Mucosa of gallbladder (tissue), 1 donor: ENCODE data around the gene NRXN2. TPM values are rescaled to one million over a fixed set of nuclear protein-coding genes. Genes with fewer than 3 reads are reported as not detected.
A peak's percentile ranks its signal among the peaks of the same experiment; 100 is the strongest.

Experiments used
- DNase-seq: peaks from one replicate; pipeline ENCODE4 v3.0.0-alpha.2; 2020; ENCODE audit warnings: low spot score
- total RNA-seq: library from RNA; stranded (reverse); gene quantifications from one replicate; pipeline ENCODE4 v1.2.1, GENCODE V29; 2021
- donor health status: DM: no; HTN: no; CAD: no.

The NRXN2 gene
- total RNA-seq, 1 donor from 2014 or later: 8.1 TPM

DNA sequence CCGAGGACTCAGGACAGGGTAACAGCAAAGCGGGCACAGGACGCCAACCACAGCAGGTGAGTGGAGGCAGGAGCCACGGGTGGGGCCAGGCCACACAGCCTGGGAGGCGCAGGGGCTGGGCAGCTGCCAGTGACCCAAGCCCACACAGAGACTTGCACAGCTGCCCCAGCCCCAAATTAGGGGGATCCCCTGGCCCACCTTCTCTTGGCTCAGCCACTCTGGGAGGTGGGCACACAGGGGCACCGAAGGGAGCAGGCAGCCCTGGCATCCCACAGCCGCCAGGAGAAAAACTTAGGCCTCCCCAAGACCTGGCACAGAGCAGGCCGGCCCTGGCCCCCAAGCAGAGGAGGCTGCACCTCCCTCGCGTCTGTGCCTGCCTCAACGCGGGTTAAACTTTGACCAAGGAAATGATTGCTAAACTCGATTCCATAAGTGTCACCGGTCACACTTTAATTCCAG, 132.2 kb downstream of the NRXN2 start, which contains the start of gene SLC22A12:
Gene SLC22A12 (plus strand): TSS at position 458 of the 459 bp plus-strand sequence. CDS start 337 bp downstream, outside the sequence.
- no peak for DNase-seq

DNA sequence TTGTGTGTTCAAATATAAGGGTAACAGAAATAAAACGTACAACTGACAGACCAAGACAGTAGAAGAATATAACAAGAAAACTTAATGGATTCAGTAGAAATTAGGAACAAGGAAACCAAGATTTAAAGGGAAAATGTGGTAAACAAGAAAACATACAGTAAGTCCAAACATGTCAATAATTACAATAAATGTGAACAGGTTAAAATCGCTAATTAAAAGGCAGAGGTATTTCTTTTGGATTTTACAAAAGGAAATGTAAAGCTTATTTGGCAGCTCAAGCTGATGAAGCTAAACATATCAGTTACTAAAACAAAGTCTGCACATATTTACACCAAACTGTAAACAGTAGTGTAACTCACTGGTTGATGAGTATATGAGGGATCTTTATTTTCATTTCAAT, 134.3 kb downstream of the NRXN2 start:
- DNase-seq: no peak

DNA sequence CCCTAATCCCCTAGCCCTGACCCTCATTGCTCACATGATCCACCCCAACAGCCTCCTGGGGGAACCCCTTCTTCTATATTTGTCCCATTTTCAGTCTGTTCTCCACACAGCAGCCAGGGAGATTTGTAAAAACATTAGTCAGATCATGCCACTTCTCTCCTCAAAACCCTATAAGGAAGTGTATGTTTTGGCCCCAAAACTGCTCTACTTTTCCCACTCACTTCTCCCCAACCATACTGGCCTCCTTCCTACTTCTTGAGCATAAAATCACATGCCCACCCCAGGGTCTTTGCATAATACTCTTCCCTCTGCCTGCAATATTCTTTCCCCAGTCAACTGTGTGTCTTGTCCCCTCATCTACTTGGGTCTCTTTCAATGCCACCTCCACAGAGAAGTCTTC, 136.6 kb downstream of the NRXN2 start:
- DNase-seq: no peak

DNA sequence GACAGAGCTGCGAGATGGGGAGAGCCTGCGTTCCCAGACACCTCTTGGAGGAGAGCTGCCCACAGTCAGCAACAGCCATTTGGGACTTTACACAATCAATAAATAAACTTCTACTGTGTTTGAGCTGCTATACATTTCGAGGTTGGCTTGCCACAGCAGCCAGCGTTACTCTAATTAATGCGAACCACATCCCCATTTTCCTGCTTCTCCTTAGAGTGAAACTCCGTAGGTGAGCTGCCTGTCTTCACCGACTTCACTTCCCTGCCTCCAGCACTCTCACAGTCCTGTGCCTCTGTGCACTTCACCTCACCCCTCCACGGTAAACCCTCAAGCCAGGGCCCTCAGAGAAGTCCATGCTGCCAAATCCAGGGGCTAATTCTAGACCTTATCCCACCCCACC, 137.8 kb downstream of the NRXN2 start:
- DNase-seq: no peak

DNA sequence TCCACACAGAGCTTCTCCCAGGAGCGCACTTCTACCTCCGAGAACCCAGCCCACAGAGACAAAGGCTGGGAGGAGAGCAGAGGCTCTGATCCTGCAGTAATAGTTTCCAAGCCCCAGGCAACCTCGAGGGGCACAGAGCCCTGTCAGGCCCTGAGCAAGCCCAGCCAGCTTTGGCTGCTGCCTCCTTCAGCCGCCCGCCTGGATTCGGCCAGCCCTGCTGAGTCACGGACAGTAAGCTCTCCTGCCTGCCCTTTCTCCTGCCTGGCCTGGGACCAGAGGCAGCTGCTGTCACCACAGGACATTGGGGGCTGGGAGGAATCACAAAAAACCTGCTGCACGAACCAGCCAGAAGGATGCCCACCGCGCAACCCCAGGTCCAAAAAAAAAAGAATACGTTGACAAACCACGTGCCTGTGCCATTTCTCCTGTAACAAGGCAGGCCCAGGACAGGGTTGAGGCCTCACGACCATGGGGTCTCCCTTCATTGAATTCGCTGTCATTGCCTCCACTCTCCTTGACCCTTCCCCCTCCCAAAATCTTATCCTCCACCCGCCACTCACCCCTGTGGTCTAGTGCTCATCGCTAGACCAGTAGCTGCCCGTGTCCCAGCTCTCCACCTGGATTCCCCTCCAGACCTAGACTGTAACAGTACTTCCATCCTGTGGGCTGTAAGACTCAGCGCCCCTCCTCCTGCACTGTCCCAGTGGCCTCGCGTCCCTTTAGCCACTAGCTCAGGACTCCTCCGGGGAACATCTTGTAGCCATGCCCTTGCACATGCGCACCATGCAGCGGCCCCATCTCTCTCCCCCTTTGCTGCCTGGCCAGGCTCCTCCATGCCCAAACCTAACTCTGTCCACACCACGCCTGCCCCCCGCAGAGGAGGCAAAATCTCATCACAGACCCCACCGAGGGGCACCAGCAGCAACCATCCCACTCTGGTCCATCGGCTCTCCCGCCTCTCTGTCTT, 139.4 kb downstream of the NRXN2 start:
- DNase-seq: no peak

DNA sequence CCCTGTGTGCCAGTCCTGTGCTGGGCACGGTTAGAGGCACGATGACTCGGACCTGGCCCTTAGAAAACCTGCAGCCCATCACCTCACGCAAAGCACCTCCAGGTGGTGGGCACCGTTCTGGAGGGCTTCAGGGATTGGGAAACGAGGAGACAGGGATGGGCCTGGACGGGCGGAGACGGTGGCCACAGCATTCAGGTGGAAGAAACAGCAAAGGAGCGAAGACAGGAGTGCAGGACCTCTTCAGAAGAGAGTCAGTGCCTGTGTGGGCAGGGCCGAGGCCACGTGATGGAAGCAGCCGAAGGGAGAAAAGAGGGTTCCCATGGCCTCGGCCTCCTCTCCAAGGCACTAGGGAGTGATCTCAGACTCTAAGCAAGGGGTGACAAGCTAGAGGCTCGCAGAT, 140.1 kb downstream of the NRXN2 start:
- no peak for DNase-seq

DNA sequence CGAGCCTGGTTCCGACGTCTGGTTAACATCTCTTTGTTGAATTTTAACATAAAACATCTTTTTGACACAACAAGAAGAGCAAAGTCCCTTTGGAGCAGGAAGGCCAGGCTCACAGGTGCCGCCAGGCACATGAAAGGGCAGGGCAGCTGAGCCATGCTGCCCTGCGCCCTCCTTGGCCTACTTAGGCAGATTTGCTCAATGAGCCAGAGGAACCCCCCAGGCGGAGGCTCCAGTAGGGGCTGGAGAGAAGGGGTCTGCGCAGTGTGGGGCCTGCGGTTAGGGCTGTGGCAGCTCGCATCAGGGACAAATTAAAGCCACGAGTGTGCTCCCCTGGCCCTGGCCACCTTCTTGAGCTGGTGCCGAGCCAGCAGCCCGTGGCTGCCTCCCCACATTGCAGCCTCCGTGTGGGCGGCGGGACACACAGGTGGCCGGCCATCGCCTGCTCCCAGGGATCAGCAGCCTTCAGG, 141.9 kb downstream of the NRXN2 start:
- no peak for DNase-seq

DNA sequence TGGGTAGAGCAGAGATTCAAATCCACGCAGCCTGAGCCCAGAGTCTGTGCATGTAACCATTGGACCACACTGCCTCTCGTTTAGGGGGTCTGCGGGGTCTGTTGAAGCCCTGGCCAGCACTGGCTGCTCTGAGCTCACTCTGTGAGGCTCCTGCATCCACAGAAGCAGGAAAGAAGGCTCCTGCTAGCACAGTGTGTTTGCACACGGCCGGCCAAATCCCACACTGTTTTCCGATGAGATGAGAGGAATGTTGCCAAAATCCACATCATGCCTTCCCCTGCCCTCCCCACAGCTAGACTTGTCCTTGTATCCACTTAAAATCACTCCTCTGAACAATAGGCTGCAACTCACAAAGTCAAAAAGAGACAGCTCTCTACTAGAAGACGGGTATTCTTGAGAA, 142.6 kb downstream of the NRXN2 start:
- no peak for DNase-seq

DNA sequence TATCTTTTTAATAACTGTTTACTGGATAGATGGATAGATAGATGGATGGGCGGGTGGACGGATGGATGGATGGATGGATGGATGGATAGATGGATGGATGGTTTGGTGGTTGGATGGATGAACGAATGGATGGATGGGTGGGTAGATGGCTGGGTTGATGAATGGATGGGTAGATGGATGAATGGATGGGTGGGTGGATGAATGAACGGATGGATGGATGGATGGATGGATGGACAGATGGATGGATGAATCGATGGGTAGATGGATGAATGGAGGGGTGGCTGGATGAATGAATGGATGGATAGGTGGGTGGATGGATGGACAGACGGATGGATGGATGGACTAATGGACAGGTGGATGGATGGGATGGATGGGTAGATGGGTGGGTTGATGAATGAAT, 145.8 kb downstream of the NRXN2 start:
- no peak for DNase-seq

DNA sequence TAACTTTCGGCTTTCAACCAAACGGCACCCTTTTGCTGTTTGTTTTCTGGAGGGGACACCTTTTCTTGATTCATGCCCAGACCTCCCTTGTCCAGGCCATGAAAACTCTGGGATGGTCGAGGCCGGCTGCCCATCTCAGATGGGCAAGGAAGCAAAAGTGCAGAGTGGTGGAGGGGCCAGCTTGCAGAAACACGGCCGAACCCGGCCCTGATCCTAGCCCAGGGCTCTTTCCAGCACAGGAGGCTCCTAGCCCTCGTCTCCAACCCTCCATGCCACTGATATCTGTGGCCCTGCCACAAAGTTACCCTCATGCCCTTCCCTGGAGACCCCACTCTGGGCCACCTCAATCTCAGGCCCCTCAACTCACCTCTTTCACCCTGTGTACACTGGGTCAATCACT, 150.9 kb downstream of the NRXN2 start:
- no peak for DNase-seq

DNA sequence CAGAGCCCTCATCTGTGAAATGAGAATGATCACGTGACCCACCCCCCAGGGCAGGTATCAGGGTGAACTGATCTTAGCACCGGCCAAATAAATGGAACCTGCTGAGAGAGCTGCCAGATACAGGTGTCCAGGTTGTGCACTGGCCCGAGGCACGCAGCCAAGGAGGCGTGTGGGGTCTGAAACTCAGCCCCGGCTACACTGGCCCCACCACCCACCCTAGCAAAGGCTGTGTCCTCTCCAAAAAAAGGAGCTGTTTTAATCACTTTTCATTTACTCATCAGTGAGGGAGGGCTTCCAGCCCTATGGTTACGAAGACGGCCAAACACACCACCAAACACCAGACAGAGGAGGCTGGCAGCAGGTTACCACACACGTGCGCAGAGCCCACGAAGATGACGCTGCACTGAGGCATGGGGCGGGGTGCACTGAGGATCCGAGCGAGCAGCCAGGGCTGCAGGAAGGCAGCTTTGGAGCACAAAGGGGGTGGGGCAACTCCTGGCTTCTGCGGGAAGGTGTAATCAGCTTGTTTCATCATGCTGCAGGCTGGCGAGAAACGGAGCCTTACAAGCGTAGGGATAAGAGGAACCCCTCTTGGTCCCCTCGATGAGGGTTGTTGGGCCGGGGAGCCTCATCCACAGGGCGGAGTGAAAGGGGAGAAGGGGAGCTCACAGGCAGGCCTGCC, 151.4 kb downstream of the NRXN2 start:
- no peak for DNase-seq

DNA sequence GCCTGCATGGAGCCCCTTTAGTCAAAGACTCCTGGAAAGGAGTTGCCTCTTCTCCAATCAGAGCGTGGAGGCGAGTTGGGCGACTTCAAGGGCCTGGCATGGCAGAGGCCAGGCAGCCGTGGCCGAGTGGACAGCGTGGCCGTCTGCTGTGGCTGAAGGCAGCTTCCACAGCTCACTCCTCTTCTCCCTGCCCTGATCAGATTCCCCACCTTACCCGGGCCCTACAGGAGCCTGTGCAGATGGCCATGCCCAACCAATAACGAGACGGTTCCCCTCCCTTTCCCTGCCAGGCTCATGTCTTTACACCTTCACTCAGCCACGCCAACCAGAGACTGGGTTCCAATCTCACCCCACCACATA, 152.0 kb downstream of the NRXN2 start:
- DNase-seq: no peak

DNA sequence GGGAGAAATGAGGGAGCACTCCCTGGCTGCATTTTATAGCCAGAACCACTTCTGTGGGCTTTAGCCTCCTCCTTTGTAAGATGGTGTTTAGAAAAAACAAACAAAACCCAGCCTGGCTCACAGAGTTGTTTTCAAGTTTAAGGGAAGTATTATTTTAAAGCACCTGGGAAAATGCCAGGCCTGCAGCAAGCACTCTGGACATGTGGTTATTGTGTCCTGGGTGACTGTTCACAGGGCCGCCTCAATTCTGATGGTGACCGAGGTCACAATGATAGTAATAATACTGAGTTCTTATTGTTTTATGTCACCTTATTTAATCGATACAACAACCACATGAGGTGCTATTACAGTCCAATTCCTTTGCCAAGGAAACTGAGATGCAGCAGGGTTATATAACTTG, 152.7 kb downstream of the NRXN2 start:
- DNase-seq: no peak

DNA sequence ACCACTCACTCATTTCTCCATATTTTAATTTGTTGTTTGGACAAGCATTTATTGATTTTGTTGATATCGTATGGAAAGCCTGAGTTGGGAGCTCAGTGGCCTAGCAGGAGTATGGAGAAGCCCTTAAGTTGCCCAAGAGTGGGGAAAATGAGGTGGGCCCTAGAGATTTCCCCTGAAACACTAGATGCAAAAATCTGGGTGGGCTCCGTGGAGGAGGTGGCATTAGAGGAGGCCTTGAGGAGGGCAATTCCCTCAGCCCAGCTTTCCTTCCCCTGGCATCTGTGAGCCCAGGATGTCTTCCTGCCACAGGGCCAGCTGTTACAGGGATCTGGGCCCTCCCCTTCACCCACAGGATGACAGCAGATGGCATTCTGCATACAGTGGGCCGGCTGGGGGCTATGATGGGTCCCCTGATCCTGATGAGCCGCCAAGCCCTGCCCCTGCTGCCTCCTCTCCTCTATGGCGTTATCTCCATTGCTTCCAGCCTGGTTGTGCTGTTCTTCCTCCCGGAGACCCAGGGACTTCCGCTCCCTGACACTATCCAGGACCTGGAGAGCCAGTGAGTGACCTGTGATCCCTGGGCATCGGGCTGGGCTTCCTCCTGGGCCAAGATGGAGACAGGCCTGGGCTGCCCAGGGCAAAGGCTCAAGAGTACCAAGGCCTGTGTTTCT, 153.6 kb downstream of the NRXN2 start:
- no peak for DNase-seq

DNA sequence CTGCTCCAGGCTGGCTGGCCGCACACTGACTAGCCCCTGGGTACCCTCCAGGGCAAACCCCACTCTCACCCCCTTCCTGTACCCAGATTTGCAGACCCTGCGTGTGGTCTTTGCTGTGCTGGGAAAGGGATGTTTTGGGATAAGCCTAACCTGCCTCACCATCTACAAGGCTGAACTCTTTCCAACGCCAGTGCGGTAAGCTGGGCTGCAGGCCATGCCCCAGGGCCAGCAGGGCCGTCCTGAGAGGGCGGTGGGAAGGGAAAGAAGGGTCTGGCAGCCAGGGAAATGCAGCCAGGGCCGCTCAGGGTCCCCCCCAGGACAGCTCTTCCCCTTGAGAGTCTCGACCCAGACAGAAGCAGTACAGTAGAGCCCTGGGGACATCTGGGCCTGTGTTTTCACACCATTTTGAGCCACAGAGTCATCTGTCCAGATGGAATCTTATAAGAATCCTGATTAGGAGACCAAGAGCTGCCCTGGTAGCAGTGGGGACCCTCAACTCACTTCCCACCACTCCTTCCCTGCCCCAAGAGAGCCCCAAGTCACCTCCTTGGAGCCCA, 154.3 kb downstream of the NRXN2 start:
- DNase-seq: no peak

DNA sequence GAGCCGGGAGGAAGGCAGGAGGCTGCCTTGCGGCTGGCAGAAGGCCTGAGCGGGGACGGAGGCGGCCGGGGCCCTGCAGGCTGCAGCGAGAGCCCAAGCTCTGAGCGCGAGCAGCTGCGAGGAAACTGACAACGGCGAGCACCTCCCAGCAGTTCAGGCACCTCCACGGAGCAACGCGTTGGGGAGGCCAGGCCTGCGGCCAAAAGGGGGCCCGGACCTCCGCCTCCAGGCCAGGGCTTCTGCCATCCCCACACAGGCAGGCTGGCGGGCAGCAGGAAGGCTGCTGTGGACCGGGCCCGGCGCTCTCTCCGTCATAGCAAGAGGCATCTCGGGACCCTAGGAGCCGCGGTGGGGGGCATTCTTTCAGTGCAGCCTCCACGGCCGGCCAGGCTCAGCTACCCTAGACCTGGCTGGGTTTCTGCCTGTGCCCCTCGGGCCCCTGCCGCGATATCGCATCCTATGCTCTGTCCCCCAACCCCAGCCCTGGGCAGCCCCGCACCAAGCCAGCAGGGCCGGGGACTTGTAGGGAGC, 154.9 kb downstream of the NRXN2 start:
- DNase-seq: no peak

DNA sequence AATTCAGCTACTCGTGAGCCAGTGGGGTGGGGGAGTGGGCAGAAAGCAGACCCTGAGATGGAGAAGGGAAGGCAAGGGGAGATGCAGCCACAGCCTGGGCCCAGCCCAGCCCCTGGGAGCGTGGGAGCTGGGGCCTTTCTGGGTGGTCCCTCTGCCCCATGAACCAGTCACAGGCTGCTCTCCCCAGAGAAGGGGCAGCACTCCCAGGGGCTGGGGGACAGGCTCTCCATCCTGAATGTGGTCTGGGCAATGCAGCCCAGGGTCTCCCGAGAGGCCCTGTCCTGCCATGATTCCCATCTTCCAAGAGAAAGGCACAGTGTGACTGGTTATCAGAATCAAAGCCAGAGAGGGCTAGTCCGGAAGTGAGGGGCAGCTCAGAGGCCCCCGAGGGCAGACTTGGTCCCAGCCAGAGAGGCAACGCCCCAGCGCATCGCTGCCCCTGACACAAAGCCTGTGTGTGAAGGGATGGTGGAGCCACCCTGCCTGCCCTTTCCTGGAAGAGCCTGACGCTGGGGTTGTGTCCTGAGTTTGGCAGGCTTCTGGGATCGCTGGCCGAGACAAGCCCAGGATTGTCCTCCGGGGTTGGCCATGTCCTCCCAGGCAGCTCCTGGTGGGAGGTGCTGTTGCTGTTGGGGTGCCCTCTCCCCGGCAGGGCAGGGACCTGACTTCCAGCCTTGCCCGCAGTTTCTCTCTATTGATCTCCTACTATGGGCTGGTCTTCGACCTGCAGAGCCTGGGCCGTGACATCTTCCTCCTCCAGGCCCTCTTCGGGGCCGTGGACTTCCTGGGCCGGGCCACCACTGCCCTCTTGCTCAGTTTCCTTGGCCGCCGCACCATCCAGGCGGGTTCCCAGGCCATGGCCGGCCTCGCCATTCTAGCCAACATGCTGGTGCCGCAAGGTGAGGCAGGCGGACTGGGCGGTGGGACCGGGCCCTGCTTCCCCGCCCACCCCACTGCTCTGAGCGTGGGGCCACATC, 155.8 kb downstream of the NRXN2 start:
- no peak for DNase-seq

DNA sequence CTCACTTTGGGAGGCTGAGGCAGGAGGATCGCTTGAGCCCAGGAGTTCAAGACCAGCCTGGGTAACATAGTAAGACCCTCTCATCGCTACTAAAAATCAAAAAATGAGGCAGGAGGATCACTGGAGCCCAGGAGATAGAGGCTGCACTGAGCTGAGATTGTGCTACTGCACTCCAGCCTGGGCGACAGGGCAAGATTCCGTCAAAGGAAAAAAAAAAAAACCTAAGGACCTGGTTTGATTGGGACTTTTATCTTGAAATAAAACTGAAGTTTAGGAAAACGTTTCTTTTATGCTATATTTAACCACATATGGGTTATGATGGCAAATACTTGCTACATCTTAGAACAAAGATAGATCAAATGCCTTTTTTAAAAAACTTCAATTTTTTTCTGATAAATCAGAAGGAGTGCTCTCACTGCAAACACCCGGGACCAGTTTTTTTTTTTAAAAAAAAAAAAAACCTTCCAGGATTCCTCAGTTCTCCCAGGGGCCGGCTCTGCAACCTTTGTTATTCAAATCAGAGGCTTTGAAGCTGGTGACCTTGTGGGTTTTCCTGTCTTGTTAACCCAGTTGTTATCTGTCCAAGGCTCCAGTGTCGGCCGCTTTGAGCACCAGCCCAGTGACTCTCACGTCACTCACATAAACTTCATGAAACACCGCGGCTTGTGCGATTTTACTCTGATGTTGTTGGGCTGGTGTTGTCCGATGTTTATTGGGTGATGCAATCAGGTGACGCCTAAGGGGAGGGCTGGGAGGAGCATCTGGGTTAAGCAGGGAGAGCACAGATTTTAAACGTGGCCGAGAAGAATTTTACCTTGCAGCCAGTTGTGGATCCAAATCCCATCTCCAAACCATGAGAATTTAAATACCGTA, 156.7 kb downstream of the NRXN2 start:
- peak; percentile 55 for DNase-seq
